Activated B cell treated with CpG ODN at 0.5 μM for 24 hours (primary cell): ENCODE results near the gene ZCCHC3. TPM values are rescaled to one million over a fixed set of nuclear protein-coding genes. Genes with fewer than 3 reads are reported as not detected.

ENCODE experiments used
- ATAC-seq: fragments of 200-7000 bp; cut with Tn5 transposase; one replicate; pipeline ENCODE4 v1.10.0; 2021; ENCODE audit warnings: low read depth, mild to moderate bottlenecking, moderate library complexity
- CTCF ChIA-PET: fragments of 350-600 bp; sonication (Branson Sonifier 250); formaldehyde crosslinking; loops from one replicate; lab custom pipeline; 2021; ENCODE audit warnings: antibody characterized with exemption; lab: Charles Lee
- POLR2A ChIA-PET: fragments of 350-600 bp; sonication (Branson Sonifier 250); formaldehyde crosslinking; loops from one replicate; lab custom pipeline; 2021; ENCODE audit warnings: antibody characterized with exemption; lab: Charles Lee
- DNase-seq: peaks from one replicate; pipeline ENCODE4 v3.0.0; 2022
- H3K27ac Mint-ChIP-seq: one replicate; pipeline ENCODE4 v1.8.0; 2020; ENCODE audit warnings: mixed read lengths
- H3K27me3 Mint-ChIP-seq: one replicate; pipeline ENCODE4 v1.8.0; 2021; ENCODE audit warnings: mixed read lengths
- H3K36me3 Mint-ChIP-seq: one replicate; pipeline ENCODE4 v1.8.0; 2021; ENCODE audit warnings: low read depth, mixed read lengths
- H3K4me1 Mint-ChIP-seq: one replicate; pipeline ENCODE4 v1.8.0; 2021; ENCODE audit warnings: mixed read lengths
- H3K4me3 Mint-ChIP-seq: one replicate; pipeline ENCODE4 v1.8.0; 2020; ENCODE audit warnings: mild to moderate bottlenecking, mixed read lengths
- H3K9me3 Mint-ChIP-seq: one replicate; pipeline ENCODE4 v1.8.0; 2020; ENCODE audit warnings: mixed read lengths
- CTCF ChIP-seq: fragments of 200-600 bp; IDR thresholded peaks from one replicate; pipeline ENCODE4 v1.8.0; 2022; ENCODE audit warnings: antibody characterized with exemption, mild to moderate bottlenecking
- intact Hi-C: fragments of 100-400 bp; cut with micrococcal nuclease; formaldehyde crosslinking; loops from one replicate; pipeline ENCODE4 v1.15.1; 2024
- total RNA-seq: library from RNA; stranded (reverse); gene quantifications from 2 replicates; pipeline ENCODE4 v1.2.3, GENCODE V29; 2022

ZCCHC3 gene
- total RNA-seq, 1 donor from 2014 or later = 25.9 TPM

DNA sequence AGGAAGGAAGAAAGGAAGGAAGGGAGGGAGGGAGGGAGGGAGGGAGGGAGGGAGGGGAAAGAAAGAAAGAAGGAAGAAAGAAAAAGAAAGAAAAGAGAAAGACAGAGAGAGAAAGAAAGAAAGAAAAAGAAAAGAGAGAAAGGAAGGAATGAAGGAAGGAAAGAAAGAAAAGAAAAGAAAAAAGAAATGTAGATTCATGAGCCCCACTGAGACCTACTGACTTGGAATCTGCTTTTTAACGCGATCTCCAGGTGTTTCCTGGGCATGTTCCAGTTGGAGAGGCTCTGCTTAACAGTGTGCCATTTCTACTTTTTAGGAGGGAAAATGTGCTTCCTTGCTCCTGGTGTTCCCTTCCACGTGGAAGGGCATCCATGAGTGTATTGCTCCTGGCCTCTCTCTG is 23.5 kb upstream of the ZCCHC3 start:
- no peak for TF ChIP-seq CTCF
- Mint-ChIP-seq H3K36me3 (peaks cover 11% of the 10 kb centered on the region), H3K27me3 (no peaks in the 10 kb centered on the region), H3K9me3 (no peaks in the 10 kb centered on the region), H3K4me3 (no peak overlapping the region), H3K4me1 (peaks cover 1% of the 10 kb centered on the region), H3K27ac (no peak overlapping the region)
- DNase-seq = no peak
- intact Hi-C loops = no loop called here
- ATAC-seq = no peak
- ChIA-PET CTCF (interaction anchor here (1.0 kb wide), 1 partner anchor 57 kb away, joined by 3 read pairs; no protein-coding TSS in a partner anchor), POLR2A (no interaction called here)

- Mint-ChIP-seq H3K4me1 (peaks cover 1% of the 10 kb centered on the region), H3K27me3 (no peaks in the 10 kb centered on the region), H3K9me3 (no peaks in the 10 kb centered on the region), H3K27ac (no peak overlapping the region), H3K4me3 (no peak overlapping the region), H3K36me3 (peaks cover 14% of the 10 kb centered on the region)
- POLR2A ChIA-PET = no interaction called here
- DNase-seq (no peak), ATAC-seq (no peak)
- TF ChIP-seq CTCF = no peak
- CTCF ChIA-PET = no interaction called here
- intact Hi-C loops = no loop called here
Measured at GRCh38 chr20:275791-276190, 21.6 kb upstream of the ZCCHC3 start.

DNA sequence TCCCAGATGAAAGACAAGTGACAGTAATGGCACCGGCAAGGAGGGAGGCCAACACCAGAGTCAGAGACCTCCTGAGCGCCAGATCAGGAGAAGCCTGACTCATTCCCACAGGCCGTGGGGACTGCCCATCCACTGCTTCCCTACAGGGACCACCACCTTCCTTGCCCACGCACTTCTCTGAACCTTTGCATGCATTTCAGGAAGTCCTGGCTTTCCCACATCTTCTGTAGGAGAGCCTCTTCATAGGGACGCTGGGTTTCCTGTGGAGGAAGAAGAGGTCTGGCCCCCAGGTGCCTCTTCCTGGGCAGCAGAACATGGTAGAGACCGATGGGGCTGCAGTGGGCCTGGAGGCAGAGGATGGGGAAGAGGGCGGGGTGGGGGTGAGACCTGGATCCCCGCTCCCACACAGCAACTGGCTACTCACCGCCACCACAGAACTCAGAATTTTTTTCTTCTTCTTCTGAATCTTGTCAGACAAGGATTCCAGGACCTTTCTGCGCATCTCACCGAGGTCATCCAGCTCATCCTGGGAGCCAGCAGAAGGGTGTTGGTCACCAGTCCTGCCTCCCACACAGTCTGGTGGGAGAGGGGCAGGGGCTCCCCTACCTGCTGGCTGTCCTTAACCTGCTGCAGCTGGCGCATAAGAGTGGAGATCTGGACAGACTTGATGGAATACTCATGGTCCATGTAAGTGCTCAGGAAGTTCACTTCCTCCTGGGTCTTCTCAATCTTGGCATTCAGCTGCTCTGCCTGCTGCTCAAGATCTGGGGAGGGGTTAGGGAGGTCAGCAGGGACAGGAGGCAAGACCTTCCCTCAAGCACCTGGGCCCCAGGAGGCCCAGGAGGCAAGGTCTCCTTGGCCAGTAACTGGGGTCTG is 20.5 kb upstream of the ZCCHC3 start:
- ATAC-seq (no peak), DNase-seq (no peak)
- intact Hi-C loops = no loop called here
- no peak for TF ChIP-seq CTCF
- Mint-ChIP-seq H3K4me3 (no peak overlapping the region), H3K4me1 (peaks cover 1% of the 10 kb centered on the region), H3K27me3 (no peaks in the 10 kb centered on the region), H3K27ac (no peak overlapping the region), H3K9me3 (no peaks in the 10 kb centered on the region), H3K36me3 (peaks cover 15% of the 10 kb centered on the region)
- CTCF ChIA-PET = no interaction called here
- POLR2A ChIA-PET = no interaction called here

- TF ChIP-seq CTCF = no peak
- Mint-ChIP-seq H3K36me3 (peaks cover 15% of the 10 kb centered on the region), H3K27me3 (no peaks in the 10 kb centered on the region), H3K4me1 (peaks cover 1% of the 10 kb centered on the region), H3K9me3 (no peaks in the 10 kb centered on the region), H3K4me3 (no peak overlapping the region), H3K27ac (no peak overlapping the region)
- ChIA-PET POLR2A (no interaction called here), CTCF (no interaction called here)
- DNase-seq (no peak), ATAC-seq (no peak)
- intact Hi-C loops = no loop called here
Measured at GRCh38 chr20:277496-277781, 19.9 kb upstream of the ZCCHC3 start.

DNA sequence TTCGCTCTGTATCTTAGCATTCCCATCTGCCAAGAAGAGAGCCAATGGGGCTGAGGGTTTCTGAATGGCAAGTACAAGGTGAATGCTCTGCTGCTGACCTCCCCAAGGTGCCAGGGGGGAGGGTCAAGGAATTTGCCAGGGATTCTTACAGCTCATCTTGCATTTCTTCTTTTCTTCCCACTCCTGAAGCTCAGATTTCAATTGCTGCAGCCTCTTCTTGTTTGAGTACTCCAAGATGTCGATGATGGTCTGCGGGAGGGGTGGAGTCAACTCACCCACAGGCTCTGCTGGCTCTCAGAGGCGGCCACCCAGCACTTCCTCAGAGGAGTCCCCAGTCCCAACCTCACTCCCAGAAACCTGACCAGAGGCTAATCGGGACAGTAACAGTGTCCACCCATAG is 19.2 kb upstream of the ZCCHC3 start:
- no peak overlapping the region for H3K4me3 Mint-ChIP-seq
- ChIA-PET POLR2A (no interaction called here), CTCF (interaction anchor here (1.4 kb wide), 1 partner anchor 12 kb away, joined by 4 read pairs; no protein-coding TSS in a partner anchor)
- peaks cover 15% of the 10 kb centered on the region for H3K36me3 Mint-ChIP-seq
- TF ChIP-seq CTCF = no peak
- no peaks in the 10 kb centered on the region for H3K27me3 Mint-ChIP-seq
- peaks cover 1% of the 10 kb centered on the region for H3K4me1 Mint-ChIP-seq
- no peaks in the 10 kb centered on the region for H3K9me3 Mint-ChIP-seq
- DNase-seq (no peak), ATAC-seq (no peak)
- intact Hi-C loops = no loop called here
- no peak overlapping the region for H3K27ac Mint-ChIP-seq
